ENCODE results near the gene HSPB3.

Gene HSPB3

DNA sequence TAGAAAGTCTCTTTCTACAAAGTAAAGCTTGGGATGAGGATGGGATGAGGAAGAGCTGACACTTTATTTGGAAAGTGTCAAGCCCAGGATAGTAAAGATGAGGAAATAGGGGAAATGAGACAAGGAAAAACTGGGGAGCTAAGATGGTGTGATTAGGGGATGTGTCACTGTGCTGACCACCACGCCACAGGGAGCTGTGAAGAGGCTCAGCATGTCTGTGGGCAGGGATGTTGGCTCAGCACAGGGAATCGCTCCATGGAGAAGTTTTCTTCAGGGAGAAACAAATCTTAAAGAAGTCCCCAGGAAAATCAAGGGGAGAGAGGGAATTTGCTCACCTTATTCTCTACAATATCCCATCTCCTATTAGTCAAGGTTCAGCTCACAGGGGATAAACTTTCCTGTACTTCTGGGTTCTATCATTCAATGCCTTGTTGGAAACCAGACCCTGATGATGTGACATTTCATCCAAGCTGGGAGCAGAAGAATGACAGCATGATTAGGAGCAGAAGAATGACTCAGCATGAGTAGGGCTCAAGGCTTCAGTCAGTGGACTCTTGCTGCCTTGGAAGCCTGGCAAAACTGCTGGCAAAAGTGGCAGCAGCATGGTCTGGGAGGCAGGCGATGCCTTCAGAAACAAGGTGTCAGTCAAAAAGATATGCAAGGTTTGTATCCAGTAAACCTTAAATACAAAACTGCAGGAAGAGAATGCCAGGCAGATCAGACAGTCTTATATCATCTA lies 4.9 kb downstream of the HSPB3 start:
- no peaks in the 10 kb centered on the region for H3K79me2 ChIP-seq
- H3K9ac ChIP-seq: no peak overlapping the region
- H3K4me1 ChIP-seq: peaks cover 4% of the 10 kb centered on the region
- no peak overlapping the region for H3K4me2 ChIP-seq (ENCODE audit: low read length)
- TF ChIP-seq, protein P1, sequence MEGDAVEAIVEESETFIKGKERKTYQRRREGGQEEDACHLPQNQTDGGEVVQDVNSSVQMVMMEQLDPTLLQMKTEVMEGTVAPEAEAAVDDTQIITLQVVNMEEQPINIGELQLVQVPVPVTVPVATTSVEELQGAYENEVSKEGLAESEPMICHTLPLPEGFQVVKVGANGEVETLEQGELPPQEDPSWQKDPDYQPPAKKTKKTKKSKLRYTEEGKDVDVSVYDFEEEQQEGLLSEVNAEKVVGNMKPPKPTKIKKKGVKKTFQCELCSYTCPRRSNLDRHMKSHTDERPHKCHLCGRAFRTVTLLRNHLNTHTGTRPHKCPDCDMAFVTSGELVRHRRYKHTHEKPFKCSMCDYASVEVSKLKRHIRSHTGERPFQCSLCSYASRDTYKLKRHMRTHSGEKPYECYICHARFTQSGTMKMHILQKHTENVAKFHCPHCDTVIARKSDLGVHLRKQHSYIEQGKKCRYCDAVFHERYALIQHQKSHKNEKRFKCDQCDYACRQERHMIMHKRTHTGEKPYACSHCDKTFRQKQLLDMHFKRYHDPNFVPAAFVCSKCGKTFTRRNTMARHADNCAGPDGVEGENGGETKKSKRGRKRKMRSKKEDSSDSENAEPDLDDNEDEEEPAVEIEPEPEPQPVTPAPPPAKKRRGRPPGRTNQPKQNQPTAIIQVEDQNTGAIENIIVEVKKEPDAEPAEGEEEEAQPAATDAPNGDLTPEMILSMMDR (IDR thresholded peaks at IDR 0.05): no peak
- no peaks in the 10 kb centered on the region for H3K36me3 ChIP-seq (ENCODE audit: control insufficient read depth, insufficient read depth, low read length)
- H2AFZ ChIP-seq: no peak overlapping the region
- no peaks in the 10 kb centered on the region for H3K27me3 ChIP-seq (ENCODE audit: control insufficient read depth, insufficient read depth, low read length)
- no peak overlapping the region for H3K27ac ChIP-seq
- H3K9me3 ChIP-seq (ENCODE audit: control insufficient read depth, low read length): no peaks in the 10 kb centered on the region
- H3K4me3 ChIP-seq (ENCODE audit: low read depth, low read length): no peak overlapping the region

DNA sequence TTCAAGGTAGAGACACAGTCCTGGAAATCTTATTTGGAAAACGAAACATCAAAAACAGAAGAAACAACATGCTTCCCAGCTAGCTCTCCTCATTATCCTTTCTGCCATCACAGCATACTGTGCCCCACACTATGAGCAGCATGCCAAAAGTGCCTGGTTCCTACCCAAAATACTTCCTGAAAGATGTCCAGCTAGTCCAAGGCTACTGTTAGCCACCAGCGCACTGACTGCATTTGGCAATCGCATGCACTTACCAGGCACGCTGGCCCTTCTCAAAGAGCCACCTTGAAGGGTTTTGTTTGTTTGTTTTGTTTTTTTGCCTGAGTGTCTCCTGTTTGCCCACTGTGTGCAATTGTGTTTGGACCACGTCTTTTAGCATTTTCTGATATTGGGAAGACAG lies 6.8 kb downstream of the HSPB3 start:
- Histone ChIP-seq H3K4me3 (ENCODE audit: low read depth, low read length) (no peak overlapping the region), H3K27ac (no peak overlapping the region), H3K9me3 (ENCODE audit: control insufficient read depth, low read length) (no peaks in the 10 kb centered on the region), H3K4me1 (no peaks in the 10 kb centered on the region), H2AFZ (no peak overlapping the region), H3K27me3 (ENCODE audit: control insufficient read depth, insufficient read depth, low read length) (no peaks in the 10 kb centered on the region), H3K4me2 (ENCODE audit: low read length) (no peak overlapping the region), H3K9ac (no peak overlapping the region), H3K79me2 (no peaks in the 10 kb centered on the region), H3K36me3 (ENCODE audit: control insufficient read depth, insufficient read depth, low read length) (no peaks in the 10 kb centered on the region)
- TF ChIP-seq, protein P1 (IDR thresholded peaks at IDR 0.05): no peak

DNA sequence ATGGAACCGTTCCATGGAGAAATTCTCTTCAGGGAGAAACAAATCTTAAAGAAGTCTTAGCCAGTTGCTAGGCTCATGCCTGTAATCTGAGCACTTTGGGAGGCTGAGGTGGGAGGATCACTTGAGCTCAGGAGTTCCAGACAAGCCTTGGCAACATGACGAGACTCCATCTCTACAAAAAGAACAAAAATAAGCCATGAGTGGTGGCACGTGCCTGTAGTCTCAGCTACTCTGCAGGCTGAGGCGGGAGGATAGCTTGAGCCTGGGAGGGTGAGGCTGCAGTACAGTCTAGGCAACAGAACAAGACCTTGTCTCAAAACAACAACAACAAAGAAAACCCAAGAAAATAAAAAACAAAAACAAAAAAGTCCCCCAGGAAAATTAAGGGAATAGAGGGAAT lies 8.2 kb downstream of the HSPB3 start:
- H3K9ac ChIP-seq: no peak overlapping the region
- no peak overlapping the region for H3K4me2 ChIP-seq (ENCODE audit: low read length)
- H3K4me1 ChIP-seq: no peaks in the 10 kb centered on the region
- no peaks in the 10 kb centered on the region for H3K27me3 ChIP-seq (ENCODE audit: control insufficient read depth, insufficient read depth, low read length)
- H3K9me3 ChIP-seq (ENCODE audit: control insufficient read depth, low read length): no peaks in the 10 kb centered on the region
- no peak overlapping the region for H3K27ac ChIP-seq
- H2AFZ ChIP-seq: no peak overlapping the region
- H3K36me3 ChIP-seq (ENCODE audit: control insufficient read depth, insufficient read depth, low read length): no peaks in the 10 kb centered on the region
- no peak overlapping the region for H3K4me3 ChIP-seq (ENCODE audit: low read depth, low read length)
- TF ChIP-seq, protein P1 (IDR thresholded peaks at IDR 0.05): no peak
- no peaks in the 10 kb centered on the region for H3K79me2 ChIP-seq

DNA sequence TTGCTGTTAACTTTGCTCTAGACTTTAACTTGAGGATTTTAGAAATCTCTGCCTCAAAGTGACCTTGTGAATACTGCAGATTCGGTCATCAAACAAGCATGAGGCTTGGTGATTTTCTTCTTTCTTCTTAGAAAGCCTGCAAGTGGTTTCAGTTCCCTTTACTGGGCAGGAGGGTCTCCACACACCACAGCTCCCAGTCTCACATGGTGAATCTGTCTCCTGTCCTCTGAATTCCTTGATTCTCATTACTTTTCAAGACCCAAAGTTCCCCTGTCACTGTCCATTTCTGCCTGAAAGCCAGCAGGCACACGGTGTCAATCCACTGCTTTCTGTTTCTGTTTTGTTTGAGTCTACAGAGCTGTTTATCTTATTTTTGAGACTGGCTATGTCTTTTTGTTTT lies 14.1 kb downstream of the HSPB3 start:
- Histone ChIP-seq H3K4me1 (no peaks in the 10 kb centered on the region), H3K36me3 (ENCODE audit: control insufficient read depth, insufficient read depth, low read length) (no peaks in the 10 kb centered on the region), H3K4me3 (ENCODE audit: low read depth, low read length) (no peak overlapping the region), H3K9ac (no peak overlapping the region), H3K79me2 (no peaks in the 10 kb centered on the region), H3K9me3 (ENCODE audit: control insufficient read depth, low read length) (no peaks in the 10 kb centered on the region), H3K4me2 (ENCODE audit: low read length) (no peak overlapping the region), H3K27ac (no peak overlapping the region), H3K27me3 (ENCODE audit: control insufficient read depth, insufficient read depth, low read length) (no peaks in the 10 kb centered on the region), H2AFZ (peak overlapping the region; percentile 54)
- TF ChIP-seq, protein P1 (IDR thresholded peaks at IDR 0.05): no peak

DNA sequence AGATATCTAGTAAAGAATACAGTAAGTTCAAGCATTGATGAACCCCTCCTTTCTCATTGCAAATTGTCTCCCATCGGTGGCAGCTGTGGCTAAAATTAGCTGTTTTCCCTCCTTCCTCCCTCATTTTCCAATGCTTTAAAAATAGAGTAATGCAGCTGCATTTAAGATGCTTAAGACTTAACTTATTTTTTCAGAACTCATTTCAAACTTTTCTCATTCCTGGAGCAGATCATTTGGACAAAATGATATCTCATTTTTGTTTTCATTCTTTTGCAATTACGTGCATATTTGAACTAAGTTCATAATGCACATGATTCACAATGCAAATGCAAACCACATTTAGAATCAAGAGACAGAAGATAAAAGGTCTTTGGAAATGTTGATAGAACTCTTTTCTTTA lies 14.6 kb downstream of the HSPB3 start:
- no peak overlapping the region for H3K27ac ChIP-seq
- no peak overlapping the region for H2AFZ ChIP-seq
- no peaks in the 10 kb centered on the region for H3K27me3 ChIP-seq (ENCODE audit: control insufficient read depth, insufficient read depth, low read length)
- TF ChIP-seq, protein P1 (IDR thresholded peaks at IDR 0.05): no peak
- H3K79me2 ChIP-seq: no peaks in the 10 kb centered on the region
- H3K9ac ChIP-seq: no peak overlapping the region
- no peak overlapping the region for H3K4me3 ChIP-seq (ENCODE audit: low read depth, low read length)
- H3K36me3 ChIP-seq (ENCODE audit: control insufficient read depth, insufficient read depth, low read length): no peaks in the 10 kb centered on the region
- H3K9me3 ChIP-seq (ENCODE audit: control insufficient read depth, low read length): no peaks in the 10 kb centered on the region
- H3K4me2 ChIP-seq (ENCODE audit: low read length): no peak overlapping the region
- H3K4me1 ChIP-seq: no peaks in the 10 kb centered on the region

All from parathyroid adenoma (tissue), 2 donors.